Suprapubic skin (tissue), 4 donors: ENCODE results near the gene TEAD4. TPM values are rescaled to one million over a fixed set of nuclear protein-coding genes. Genes with fewer than 3 reads are reported as not detected.

Source experiments
- DNase-seq, 2 donors: peaks; one replicate each; pipeline ENCODE4 v3.0.0-alpha.2; 2019; ENCODE audit warnings: low spot score in 2 of 2
- H3K27ac ChIP-seq: fragments of 200-600 bp; sonication (generic); one replicate; pipeline ENCODE4 v1.5.1; 2019
- H3K27me3 ChIP-seq: fragments of 200-600 bp; sonication (generic); one replicate; pipeline ENCODE4 v1.5.1; 2019
- H3K36me3 ChIP-seq: fragments of 200-600 bp; sonication (generic); one replicate; pipeline ENCODE4 v1.5.1; 2019
- H3K4me1 ChIP-seq: fragments of 200-600 bp; sonication (generic); one replicate; pipeline ENCODE4 v1.5.1; 2019
- H3K4me3 ChIP-seq: fragments of 200-600 bp; sonication (generic); one replicate; pipeline ENCODE4 v1.5.1; 2019; ENCODE audit warnings: mild to moderate bottlenecking
- H3K9me3 ChIP-seq: fragments of 200-600 bp; sonication (generic); one replicate; pipeline ENCODE4 v1.5.1; 2019
- EP300 ChIP-seq: sonication (generic); formaldehyde crosslinking; IDR thresholded peaks from one replicate; pipeline ENCODE4 v1.6.1; 2017; ENCODE audit warnings: antibody characterized with exemption
- POLR2A ChIP-seq, 2 donors: fragments of 450-650 bp; IDR thresholded peaks; one replicate each; pipeline ENCODE4 v1.6.1; 2017; ENCODE audit warnings: antibody characterized with exemption in 2 of 2, mild to moderate bottlenecking in 2 of 2, moderate library complexity in 2 of 2
- POLR2AphosphoS5 ChIP-seq, 3 donors: sonication (generic); formaldehyde crosslinking; IDR thresholded peaks; one replicate each; pipeline ENCODE4 v1.6.1; 2017; ENCODE audit warnings: antibody characterized with exemption in 3 of 3
- WGBS: methylation state at CpG from one replicate; pipeline ENCODE4 v1.1.5; 2018; 5-methylcytosine and 5-hydroxymethylcytosine counted together
- total RNA-seq, 4 donors: library from RNA; depleted of rRNA; stranded (reverse); fragments of >200 nt; gene quantifications; one replicate each; pipeline ENCODE4 v1.1.0, GENCODE V29; 2016
- TF ChIP-seq, protein P1 (sequence below), 2 donors: fragments of 200-600 bp in 1 of 2; fragments of 450-650 bp in 1 of 2; sonication (generic) in 1 of 2; IDR thresholded peaks; one replicate each; pipeline ENCODE4 v1.5.1; 2016 to 2019; ENCODE audit warnings: antibody characterized with exemption in 2 of 2, mild to moderate bottlenecking in 1 of 2, moderate library complexity in 1 of 2

Gene TEAD4
- total RNA-seq, 4 donors from 2014 or later = 13.0 to 28.4 (median 17.2) TPM

- Histone ChIP-seq H3K27ac (no peak overlapping the region), H3K36me3 (peaks cover 4% of the 10 kb centered on the region)
- no peak for TF ChIP-seq POLR2A (IDR thresholded peaks at IDR 0.05)
- no peak for TF ChIP-seq EP300
- no peak for TF ChIP-seq POLR2AphosphoS5 (IDR thresholded peaks at IDR 0.05)
- TF ChIP-seq, protein P1, sequence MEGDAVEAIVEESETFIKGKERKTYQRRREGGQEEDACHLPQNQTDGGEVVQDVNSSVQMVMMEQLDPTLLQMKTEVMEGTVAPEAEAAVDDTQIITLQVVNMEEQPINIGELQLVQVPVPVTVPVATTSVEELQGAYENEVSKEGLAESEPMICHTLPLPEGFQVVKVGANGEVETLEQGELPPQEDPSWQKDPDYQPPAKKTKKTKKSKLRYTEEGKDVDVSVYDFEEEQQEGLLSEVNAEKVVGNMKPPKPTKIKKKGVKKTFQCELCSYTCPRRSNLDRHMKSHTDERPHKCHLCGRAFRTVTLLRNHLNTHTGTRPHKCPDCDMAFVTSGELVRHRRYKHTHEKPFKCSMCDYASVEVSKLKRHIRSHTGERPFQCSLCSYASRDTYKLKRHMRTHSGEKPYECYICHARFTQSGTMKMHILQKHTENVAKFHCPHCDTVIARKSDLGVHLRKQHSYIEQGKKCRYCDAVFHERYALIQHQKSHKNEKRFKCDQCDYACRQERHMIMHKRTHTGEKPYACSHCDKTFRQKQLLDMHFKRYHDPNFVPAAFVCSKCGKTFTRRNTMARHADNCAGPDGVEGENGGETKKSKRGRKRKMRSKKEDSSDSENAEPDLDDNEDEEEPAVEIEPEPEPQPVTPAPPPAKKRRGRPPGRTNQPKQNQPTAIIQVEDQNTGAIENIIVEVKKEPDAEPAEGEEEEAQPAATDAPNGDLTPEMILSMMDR (IDR thresholded peaks at IDR 0.05) = no peak
These were observed 55.4 kb downstream of the TEAD4 start for GRCh38 chr12:3014641-3015040.

GRCh38 chr12:3015356-3015755 is 56.2 kb downstream of the TEAD4 start:
- DNase-seq = no peak
- Histone ChIP-seq H3K4me3 (no peak overlapping the region), H3K27me3 (no peaks in the 10 kb centered on the region), H3K4me1 (no peaks in the 10 kb centered on the region), H3K36me3 (peaks cover 4% of the 10 kb centered on the region), H3K9me3 (no peaks in the 10 kb centered on the region), H3K27ac (no peak overlapping the region)
- no peak for TF ChIP-seq POLR2AphosphoS5 (IDR thresholded peaks at IDR 0.05)
- no peak for TF ChIP-seq EP300
- TF ChIP-seq, protein P1 (IDR thresholded peaks at IDR 0.05) = no peak
- no peak for TF ChIP-seq POLR2A (IDR thresholded peaks at IDR 0.05)
- WGBS = 96% methylated on average over 12 of the region's 12 CpGs

More at GRCh38 chr12:3014641-3015040, 55.4 kb downstream of the TEAD4 start:
- Histone ChIP-seq H3K4me3 (no peak overlapping the region), H3K27me3 (no peaks in the 10 kb centered on the region), H3K9me3 (no peaks in the 10 kb centered on the region), H3K4me1 (no peaks in the 10 kb centered on the region)
- 80% methylated on average over 3 of the region's 16 CpGs for WGBS
- DNase-seq = no peak

DNA sequence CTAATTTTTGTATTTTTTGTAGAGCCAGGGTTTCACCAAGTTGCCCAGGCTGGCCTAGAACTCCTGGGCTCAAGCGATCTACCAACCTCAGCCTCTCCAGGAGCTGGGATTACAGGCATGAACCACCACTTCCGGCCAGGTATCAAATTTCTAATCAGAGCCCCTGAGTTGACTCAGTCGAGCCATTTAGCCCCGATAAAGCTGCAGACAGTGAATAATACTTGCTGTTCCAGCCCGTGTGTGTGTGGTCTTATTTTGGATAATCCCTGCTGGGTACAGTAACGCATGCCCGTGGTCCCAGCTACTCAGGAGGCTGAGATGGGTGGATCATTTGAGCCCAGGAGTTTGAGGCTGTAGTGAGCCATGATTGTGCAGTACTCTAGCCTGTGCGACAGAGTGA is 57.0 kb downstream of the TEAD4 start:
- WGBS = 80% methylated on average over 8 of the region's 8 CpGs
- Histone ChIP-seq H3K4me3 (no peak overlapping the region), H3K36me3 (peaks cover 4% of the 10 kb centered on the region), H3K27me3 (no peaks in the 10 kb centered on the region), H3K27ac (no peak overlapping the region), H3K9me3 (no peaks in the 10 kb centered on the region), H3K4me1 (no peaks in the 10 kb centered on the region)
- DNase-seq = no peak
- TF ChIP-seq POLR2AphosphoS5 (IDR thresholded peaks at IDR 0.05) (no peak), EP300 (no peak), POLR2A (IDR thresholded peaks at IDR 0.05) (no peak)
- TF ChIP-seq, protein P1 (IDR thresholded peaks at IDR 0.05) = no peak

GRCh38 chr12:3017281-3017680 is 58.1 kb downstream of the TEAD4 start:
- H3K27ac ChIP-seq = no peak overlapping the region
- no peaks in the 10 kb centered on the region for H3K9me3 ChIP-seq
- H3K4me1 ChIP-seq = no peaks in the 10 kb centered on the region
- 92% methylated on average over 3 of the region's 11 CpGs for WGBS
- peaks cover 5% of the 10 kb centered on the region for H3K36me3 ChIP-seq
- DNase-seq = no peak
- no peak overlapping the region for H3K4me3 ChIP-seq
- no peaks in the 10 kb centered on the region for H3K27me3 ChIP-seq
- TF ChIP-seq POLR2A (IDR thresholded peaks at IDR 0.05) (no peak), EP300 (no peak), POLR2AphosphoS5 (IDR thresholded peaks at IDR 0.05) (no peak)
- TF ChIP-seq, protein P1 (IDR thresholded peaks at IDR 0.05) = no peak

DNA sequence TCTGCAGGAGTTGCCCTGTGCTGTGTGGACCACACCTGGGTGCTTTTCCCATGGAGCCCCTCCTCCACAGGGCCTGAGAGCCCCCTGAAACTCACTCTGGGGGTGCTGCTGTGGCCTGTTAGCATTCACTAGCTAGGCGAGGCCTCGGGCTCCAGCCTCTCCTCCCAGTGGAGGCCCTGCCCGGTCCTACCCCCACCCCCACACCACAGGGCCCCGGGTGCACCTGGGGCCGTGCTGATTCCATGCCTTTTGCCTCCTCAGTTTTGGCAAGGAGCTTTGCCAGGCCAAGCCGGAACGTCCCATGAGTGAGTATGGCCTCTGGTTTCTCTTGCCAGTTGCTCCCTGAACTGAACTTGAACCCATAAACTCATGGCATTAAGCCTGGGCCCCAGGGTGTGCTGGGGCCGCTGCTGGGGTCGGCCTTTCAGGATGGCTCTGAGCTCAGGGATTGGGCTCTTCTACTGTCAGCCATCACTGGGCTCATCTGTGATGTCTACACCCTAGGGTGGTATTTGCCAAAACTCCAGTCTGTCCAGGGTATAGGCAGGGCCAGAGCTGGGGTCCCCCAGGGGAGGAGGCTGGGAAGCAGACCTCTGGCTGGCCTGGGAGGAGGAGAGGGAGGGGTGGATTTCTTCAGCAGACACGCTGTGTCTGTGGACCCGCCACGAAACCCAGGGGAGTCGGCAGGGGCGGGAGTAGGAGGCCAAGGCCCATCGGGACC is 59.2 kb downstream of the TEAD4 start:
- TF ChIP-seq, protein P1 (IDR thresholded peaks at IDR 0.05) = no peak
- no peak for TF ChIP-seq POLR2AphosphoS5 (IDR thresholded peaks at IDR 0.05)
- no peak for TF ChIP-seq EP300
- no peak for TF ChIP-seq POLR2A (IDR thresholded peaks at IDR 0.05)
- DNase-seq = no peak
- H3K4me3 ChIP-seq = no peak overlapping the region
- 85% methylated on average over 4 of the region's 15 CpGs for WGBS
- H3K36me3 ChIP-seq = peaks cover 9% of the 10 kb centered on the region
- no peak overlapping the region for H3K27ac ChIP-seq
- no peaks in the 10 kb centered on the region for H3K4me1 ChIP-seq
- no peaks in the 10 kb centered on the region for H3K9me3 ChIP-seq
- H3K27me3 ChIP-seq = no peaks in the 10 kb centered on the region
